Measurements from ENCODE around the gene MTX2. TPM values are rescaled to one million over a fixed set of nuclear protein-coding genes. Genes with fewer than 3 reads are reported as not detected.

Gene MTX2
- total and polyA plus RNA-seq, 4 donors, result 11.8 to 23.5 (median 12.7) TPM

GRCh38 chr2:176272870-176273459 is 3.7 kb downstream of the MTX2 start:
- H3K9me3 ChIP-seq (ENCODE audit: control insufficient read depth in 4 of 4, low read length in 3 of 4), result no peaks in the 10 kb centered on the region
- H3K27me3 ChIP-seq (ENCODE audit: control insufficient read depth in 4 of 4, insufficient read depth in 4 of 4, low read length in 3 of 4), result no peaks in the 10 kb centered on the region
- DNase-seq (ENCODE audit: low spot score), result no peak
- WGBS, result 95% methylated on average over 4 of the region's 4 CpGs
- no peak overlapping the region for H3K27ac ChIP-seq (ENCODE audit: low read depth in 1 of 2, low read length in 2 of 2)
- peaks cover 0 to 2% (median 0%) of the 10 kb centered on the region in 4 donors for H3K36me3 ChIP-seq (ENCODE audit: control insufficient read depth in 4 of 4, insufficient read depth in 3 of 4, low read depth in 1 of 4, low read length in 3 of 4)
- H3K9ac ChIP-seq (ENCODE audit: low read depth in 1 of 2, low read length in 2 of 2), result no peak overlapping the region
- TF ChIP-seq JUND (IDR thresholded peaks at IDR 0.05) (no peak), YY1 (IDR thresholded peaks at IDR 0.05) (no peak), FOXA1 (IDR thresholded peaks at IDR 0.05) (no peak), EGR1 (IDR thresholded peaks at IDR 0.05; ENCODE audit: low read depth in 2 of 2) (no peak), NR2F2 (IDR thresholded peaks at IDR 0.05) (no peak), SP1 (IDR thresholded peaks at IDR 0.05) (no peak), TAF1 (conservative IDR thresholded peaks at IDR 0.05) (no peak), FOXA2 (IDR thresholded peaks at IDR 0.05) (no peak), RXRA (IDR thresholded peaks at IDR 0.05) (no peak), RAD21 (IDR thresholded peaks at IDR 0.05) (no peak), HNF4G (IDR thresholded peaks at IDR 0.05) (no peak)
- TF ChIP-seq, protein P1, sequence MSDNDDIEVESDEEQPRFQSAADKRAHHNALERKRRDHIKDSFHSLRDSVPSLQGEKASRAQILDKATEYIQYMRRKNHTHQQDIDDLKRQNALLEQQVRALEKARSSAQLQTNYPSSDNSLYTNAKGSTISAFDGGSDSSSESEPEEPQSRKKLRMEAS (IDR thresholded peaks at IDR 0.05), result no peak
- no peak overlapping the region for H3K4me3 ChIP-seq (ENCODE audit: low read depth in 1 of 3, low read length in 3 of 3)
- H3K4me1 ChIP-seq (ENCODE audit: control insufficient read depth in 4 of 4, insufficient read depth in 4 of 4, low read length in 3 of 4), result peaks cover 0 to 9% (median 3%) of the 10 kb centered on the region in 4 donors

GRCh38 chr2:176278927-176279326 is 9.7 kb downstream of the MTX2 start:
- 100% methylated on average over 1 of the region's 1 CpG for WGBS
- Histone ChIP-seq H3K9me3 (ENCODE audit: control insufficient read depth in 4 of 4, low read length in 3 of 4) (no peaks in the 10 kb centered on the region), H3K4me3 (ENCODE audit: low read depth in 1 of 3, low read length in 3 of 3) (no peak overlapping the region), H3K9ac (ENCODE audit: low read depth in 1 of 2, low read length in 2 of 2) (no peak overlapping the region), H3K27me3 (ENCODE audit: control insufficient read depth in 4 of 4, insufficient read depth in 4 of 4, low read length in 3 of 4) (no peaks in the 10 kb centered on the region), H3K4me1 (ENCODE audit: control insufficient read depth in 4 of 4, insufficient read depth in 4 of 4, low read length in 3 of 4) (peaks cover 0 to 2% (median 0%) of the 10 kb centered on the region in 4 donors), H3K36me3 (ENCODE audit: control insufficient read depth in 4 of 4, insufficient read depth in 3 of 4, low read depth in 1 of 4, low read length in 3 of 4) (peaks cover 0 to 2% (median 0%) of the 10 kb centered on the region in 4 donors), H3K27ac (ENCODE audit: low read depth in 1 of 2, low read length in 2 of 2) (no peak overlapping the region)
- TF ChIP-seq, protein P2, sequence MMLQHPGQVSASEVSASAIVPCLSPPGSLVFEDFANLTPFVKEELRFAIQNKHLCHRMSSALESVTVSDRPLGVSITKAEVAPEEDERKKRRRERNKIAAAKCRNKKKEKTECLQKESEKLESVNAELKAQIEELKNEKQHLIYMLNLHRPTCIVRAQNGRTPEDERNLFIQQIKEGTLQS (IDR thresholded peaks at IDR 0.05), result no peak
- TF ChIP-seq, protein P1 (IDR thresholded peaks at IDR 0.05), result no peak
- TF ChIP-seq FOXA1 (IDR thresholded peaks at IDR 0.05) (no peak), FOXA2 (IDR thresholded peaks at IDR 0.05) (no peak), SP1 (IDR thresholded peaks at IDR 0.05) (no peak), RAD21 (IDR thresholded peaks at IDR 0.05) (no peak), TAF1 (conservative IDR thresholded peaks at IDR 0.05) (no peak), REST (IDR thresholded peaks at IDR 0.05) (no peak), RXRA (IDR thresholded peaks at IDR 0.05) (no peak), YY1 (IDR thresholded peaks at IDR 0.05) (no peak), NR2F2 (IDR thresholded peaks at IDR 0.05) (no peak), HNF4G (IDR thresholded peaks at IDR 0.05) (no peak)
- TF ChIP-seq, protein P3, sequence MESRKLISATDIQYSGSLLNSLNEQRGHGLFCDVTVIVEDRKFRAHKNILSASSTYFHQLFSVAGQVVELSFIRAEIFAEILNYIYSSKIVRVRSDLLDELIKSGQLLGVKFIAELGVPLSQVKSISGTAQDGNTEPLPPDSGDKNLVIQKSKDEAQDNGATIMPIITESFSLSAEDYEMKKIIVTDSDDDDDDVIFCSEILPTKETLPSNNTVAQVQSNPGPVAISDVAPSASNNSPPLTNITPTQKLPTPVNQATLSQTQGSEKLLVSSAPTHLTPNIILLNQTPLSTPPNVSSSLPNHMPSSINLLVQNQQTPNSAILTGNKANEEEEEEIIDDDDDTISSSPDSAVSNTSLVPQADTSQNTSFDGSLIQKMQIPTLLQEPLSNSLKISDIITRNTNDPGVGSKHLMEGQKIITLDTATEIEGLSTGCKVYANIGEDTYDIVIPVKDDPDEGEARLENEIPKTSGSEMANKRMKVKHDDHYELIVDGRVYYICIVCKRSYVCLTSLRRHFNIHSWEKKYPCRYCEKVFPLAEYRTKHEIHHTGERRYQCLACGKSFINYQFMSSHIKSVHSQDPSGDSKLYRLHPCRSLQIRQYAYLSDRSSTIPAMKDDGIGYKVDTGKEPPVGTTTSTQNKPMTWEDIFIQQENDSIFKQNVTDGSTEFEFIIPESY (IDR thresholded peaks at IDR 0.05), result no peak
- DNase-seq (ENCODE audit: low spot score), result no peak

All from liver (tissue), 9 donors.